PC-9 (cell line): Measurements from ENCODE around the gene ZNRF1. TPM values are rescaled to one million over a fixed set of nuclear protein-coding genes. Genes with fewer than 3 reads are reported as not detected.

Experiments
- BruUV-seq: library from RNA; stranded (reverse); fragments of 400-500 nt; replicated peaks from 2 replicates; lab custom pipeline; 2021; lab: Mats Ljungman, UMichigan
- CTCF ChIA-PET: fragments of 300-600 bp; sonication (Branson Sonifier 250); formaldehyde crosslinking; loops from one replicate; lab custom pipeline; 2022; ENCODE audit warnings: antibody characterized with exemption; lab: Charles Lee
- POLR2A ChIA-PET: fragments of 300-600 bp; sonication (Branson Sonifier 250); formaldehyde crosslinking; loops from one replicate; lab custom pipeline; 2022; ENCODE audit warnings: antibody characterized with exemption; ENCODE audit not compliant: unreplicated experiment; lab: Charles Lee
- DNase-seq, 2 experiments: peaks; one replicate each; pipeline versions ENCODE4 v3.0.0 to v3.0.0-alpha.2; 2015 to 2022; ENCODE audit warnings: mixed read lengths in 1 of 2
- H2AFZ ChIP-seq: fragments of 200-600 bp; sonication (generic); 2 replicates; pipeline ENCODE4 v1.8.1; 2017; ENCODE audit warnings: antibody characterized with exemption
- H3F3A ChIP-seq: fragments of 200-600 bp; sonication (generic); 2 replicates; pipeline ENCODE4 v1.8.1; 2017; ENCODE audit warnings: antibody characterized with exemption, mild to moderate bottlenecking, low read depth; ENCODE audit not compliant: insufficient read depth
- H3K27ac ChIP-seq: fragments of 200-600 bp; sonication (generic); 2 replicates; pipeline ENCODE4 v1.6.1; 2016; ENCODE audit warnings: mixed run types
- H3K27me3 ChIP-seq: fragments of 200-600 bp; sonication (generic); 2 replicates; pipeline ENCODE4 v1.6.1; 2016; ENCODE audit warnings: low read depth, mixed run types; ENCODE audit not compliant: insufficient read depth
- H3K36me3 ChIP-seq: fragments of 200-600 bp; sonication (generic); 2 replicates; pipeline ENCODE4 v1.6.1; 2016; ENCODE audit warnings: low read depth, mixed run types
- H3K4me1 ChIP-seq: fragments of 200-600 bp; sonication (generic); replicated peaks from 2 replicates; pipeline ENCODE4 v1.6.1; 2016; ENCODE audit warnings: mixed run types; ENCODE audit not compliant: insufficient read depth
- H3K4me2 ChIP-seq: fragments of 200-600 bp; sonication (generic); 2 replicates; pipeline ENCODE4 v1.6.1; 2017; ENCODE audit warnings: mixed run types
- H3K4me3 ChIP-seq: fragments of 200-600 bp; sonication (generic); 2 replicates; pipeline ENCODE4 v1.6.1; 2016; ENCODE audit warnings: mixed run types
- H3K79me2 ChIP-seq: fragments of 200-600 bp; sonication (generic); 2 replicates; pipeline ENCODE4 v1.6.1; 2017; ENCODE audit warnings: low read depth, mixed run types
- H3K9me2 ChIP-seq: fragments of 200-600 bp; sonication (generic); 2 replicates; pipeline ENCODE4 v1.8.1; 2017; ENCODE audit warnings: mild to moderate bottlenecking; ENCODE audit not compliant: insufficient read depth
- H3K9me3 ChIP-seq: fragments of 200-600 bp; sonication (generic); 2 replicates; pipeline ENCODE4 v1.8.1; 2016; ENCODE audit warnings: low read depth; ENCODE audit not compliant: insufficient read depth
- H4K20me1 ChIP-seq: fragments of 200-600 bp; sonication (generic); 2 replicates; pipeline ENCODE4 v1.8.1; 2017; ENCODE audit not compliant: insufficient read depth
- EZH2 ChIP-seq: fragments of 200-600 bp; sonication (generic); IDR thresholded peaks from 2 replicates; pipeline ENCODE4 v1.8.0; 2017; ENCODE audit warnings: antibody characterized with exemption, low read depth
- intact Hi-C: fragments of 100-400 bp; cut with micrococcal nuclease; formaldehyde crosslinking; loops from one replicate; pipeline ENCODE4 v1.10.0; 2022; ENCODE audit not compliant: unreplicated experiment
- total RNA-seq: library from RNA; stranded (reverse); gene quantifications from 2 replicates; pipeline ENCODE4 v1.2.3, GENCODE V29; 2021
- TF ChIP-seq, protein P1 (sequence below): fragments of 200-600 bp; sonication (generic); conservative IDR thresholded peaks from 2 replicates; pipeline ENCODE4 v1.6.1; 2017; ENCODE audit warnings: mixed run types, antibody characterized with exemption, mild to moderate bottlenecking, moderate library complexity

ZNRF1 gene
- total RNA-seq, 1 experiment from 2014 or later, result 64.4 TPM

DNA sequence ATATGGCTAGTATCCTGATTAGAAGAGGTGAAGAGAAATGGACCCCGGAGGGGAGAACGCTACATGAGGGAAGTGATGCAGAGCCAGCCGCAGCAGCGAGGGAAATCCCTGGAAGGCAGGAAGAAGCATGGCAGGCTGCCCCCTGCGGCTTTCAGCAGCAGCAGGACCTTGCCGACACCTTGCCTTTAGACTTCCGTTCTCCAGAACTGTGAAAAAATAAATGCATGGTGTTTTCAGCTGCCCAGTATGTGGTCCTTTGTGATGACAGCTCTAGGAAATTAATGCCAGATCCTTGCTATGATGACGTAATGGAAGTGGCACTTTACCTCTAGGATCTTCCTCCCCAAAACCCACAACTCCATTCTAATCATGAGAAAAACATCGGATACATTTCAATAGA is 139.8 kb downstream of the ZNRF1 start:
- Histone ChIP-seq H3F3A (peaks cover 10% of the 10 kb centered on the region; the same call in 1 of the 2 replicates), H3K9me3 (no peaks in the 10 kb centered on the region), H3K36me3 (no peaks in the 10 kb centered on the region), H3K27ac (no peak overlapping the region), H3K4me1 (no peaks in the 10 kb centered on the region), H3K79me2 (no peaks in the 10 kb centered on the region), H3K4me3 (no peak overlapping the region), H3K4me2 (no peak overlapping the region), H3K27me3 (no peaks in the 10 kb centered on the region), H2AFZ (no peak overlapping the region), H3K9me2 (no peaks in the 10 kb centered on the region), H4K20me1 (no peaks in the 10 kb centered on the region)
- ChIA-PET CTCF (interaction anchor here (0.7 kb wide), 1 partner anchor 567 kb away, joined by 3 read pairs; no protein-coding TSS in a partner anchor), POLR2A (no interaction called here)
- BruUV-seq, result no TSS peak
- intact Hi-C loops, result no loop called here
- DNase-seq, result no peak
- TF ChIP-seq EZH2, result no peak
- TF ChIP-seq, protein P1, sequence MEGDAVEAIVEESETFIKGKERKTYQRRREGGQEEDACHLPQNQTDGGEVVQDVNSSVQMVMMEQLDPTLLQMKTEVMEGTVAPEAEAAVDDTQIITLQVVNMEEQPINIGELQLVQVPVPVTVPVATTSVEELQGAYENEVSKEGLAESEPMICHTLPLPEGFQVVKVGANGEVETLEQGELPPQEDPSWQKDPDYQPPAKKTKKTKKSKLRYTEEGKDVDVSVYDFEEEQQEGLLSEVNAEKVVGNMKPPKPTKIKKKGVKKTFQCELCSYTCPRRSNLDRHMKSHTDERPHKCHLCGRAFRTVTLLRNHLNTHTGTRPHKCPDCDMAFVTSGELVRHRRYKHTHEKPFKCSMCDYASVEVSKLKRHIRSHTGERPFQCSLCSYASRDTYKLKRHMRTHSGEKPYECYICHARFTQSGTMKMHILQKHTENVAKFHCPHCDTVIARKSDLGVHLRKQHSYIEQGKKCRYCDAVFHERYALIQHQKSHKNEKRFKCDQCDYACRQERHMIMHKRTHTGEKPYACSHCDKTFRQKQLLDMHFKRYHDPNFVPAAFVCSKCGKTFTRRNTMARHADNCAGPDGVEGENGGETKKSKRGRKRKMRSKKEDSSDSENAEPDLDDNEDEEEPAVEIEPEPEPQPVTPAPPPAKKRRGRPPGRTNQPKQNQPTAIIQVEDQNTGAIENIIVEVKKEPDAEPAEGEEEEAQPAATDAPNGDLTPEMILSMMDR, result no peak

DNA sequence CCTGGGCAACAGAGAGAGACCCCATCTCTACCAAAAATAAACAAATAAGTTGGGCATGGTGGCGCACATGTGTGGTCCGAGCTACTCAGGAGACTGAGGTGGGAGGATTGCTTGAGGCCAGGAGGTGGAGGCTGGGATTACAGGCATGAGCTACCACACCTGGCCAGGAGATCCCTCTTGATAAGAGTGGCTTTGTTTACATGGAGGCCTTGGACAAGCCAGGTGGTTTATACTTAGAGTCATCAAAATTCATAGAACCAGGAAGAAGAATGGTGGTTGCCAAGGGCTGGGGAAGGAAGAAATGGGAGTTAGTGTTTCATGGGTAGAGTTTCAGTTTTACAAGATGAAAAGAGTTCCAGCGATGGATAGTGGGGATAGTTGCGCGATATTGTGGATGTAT is 140.7 kb downstream of the ZNRF1 start:
- Histone ChIP-seq H3K9me3 (no peaks in the 10 kb centered on the region), H3K4me1 (no peaks in the 10 kb centered on the region), H3K27ac (no peak overlapping the region), H3K27me3 (no peaks in the 10 kb centered on the region), H2AFZ (no peak overlapping the region), H4K20me1 (no peaks in the 10 kb centered on the region), H3F3A (peaks cover 10% of the 10 kb centered on the region; the same call in 1 of the 2 replicates), H3K36me3 (no peaks in the 10 kb centered on the region), H3K4me3 (no peak overlapping the region), H3K79me2 (no peaks in the 10 kb centered on the region), H3K9me2 (no peaks in the 10 kb centered on the region), H3K4me2 (no peak overlapping the region)
- DNase-seq, result peak in 1 of 2 experiments; percentile 43
- TF ChIP-seq, protein P1, result no peak
- TF ChIP-seq EZH2, result no peak
- no TSS peak for BruUV-seq
- intact Hi-C loops, result no loop called here
- ChIA-PET CTCF (interaction anchor here (0.7 kb wide), 1 partner anchor 568 kb away, joined by 3 read pairs; no protein-coding TSS in a partner anchor), POLR2A (no interaction called here)

DNA sequence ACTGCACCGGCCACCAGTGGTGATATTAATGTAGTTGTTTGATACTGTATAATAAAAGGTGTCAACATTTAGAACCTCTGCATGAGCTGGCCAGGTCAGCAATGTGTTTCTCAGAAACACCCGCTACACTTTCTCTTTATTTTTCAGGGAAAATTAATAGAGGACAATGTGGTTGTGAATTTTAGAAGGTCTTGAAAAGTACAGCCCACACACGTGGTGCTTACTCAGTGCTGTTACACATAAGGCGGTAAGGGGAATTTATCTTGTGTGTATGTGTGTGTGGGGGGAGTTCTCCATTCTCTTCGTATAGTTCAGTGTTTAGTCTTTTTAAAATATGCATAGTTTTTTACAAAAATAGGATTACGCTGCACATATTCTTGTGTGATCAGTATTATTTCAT is 145.1 kb downstream of the ZNRF1 start:
- BruUV-seq, result no TSS peak
- Histone ChIP-seq H3K4me1 (no peaks in the 10 kb centered on the region; the same call in 1 of the 2 replicates), H3K4me2 (no peak overlapping the region), H3K4me3 (no peak overlapping the region), H3K9me2 (no peaks in the 10 kb centered on the region), H3F3A (peaks cover 10% of the 10 kb centered on the region; the same call in 1 of the 2 replicates), H3K27ac (no peak overlapping the region), H3K36me3 (no peaks in the 10 kb centered on the region), H3K27me3 (no peaks in the 10 kb centered on the region), H2AFZ (no peak overlapping the region), H3K79me2 (no peaks in the 10 kb centered on the region), H3K9me3 (no peaks in the 10 kb centered on the region), H4K20me1 (0 out of 2 replicates have a peak, but pooled peaks cover 5% of the 10 kb centered on the region)
- intact Hi-C loops, result no loop called here
- DNase-seq, result no peak
- POLR2A ChIA-PET, result no interaction called here
- CTCF ChIA-PET, result interaction anchor here (0.7 kb wide), 1 partner anchor 79 kb away, joined by 12 read pairs; no protein-coding TSS in a partner anchor
- no peak for TF ChIP-seq EZH2
- TF ChIP-seq, protein P1, result no peak
